Esophagus squamous epithelium (tissue), 5 donors: ENCODE data around the gene CCL20. TPM values are rescaled to one million over a fixed set of nuclear protein-coding genes. Genes with fewer than 3 reads are reported as not detected.

Experiments
- DNase-seq: peaks from one replicate; lab custom pipeline; 2025; lab: John Stamatoyannopoulos, UW
- H3K27ac ChIP-seq, 4 donors: fragments of 200-600 bp; sonication (generic); one replicate each; pipeline ENCODE4 v1.5.1; 2016 to 2019; ENCODE audit warnings: mild to moderate bottlenecking in 1 of 4
- H3K27me3 ChIP-seq, 4 donors: fragments of 200-600 bp; sonication (generic); 1 replicate in 3 of 4; 2 replicates in 1 of 4; pipeline versions ENCODE4 v1.5.1 to v1.6.0; 2017 to 2021; ENCODE audit warnings: antibody characterized with exemption in 1 of 4
- H3K36me3 ChIP-seq, 3 donors: fragments of 200-600 bp; sonication (generic); one replicate each; pipeline ENCODE4 v1.5.1; 2016 to 2019
- H3K4me1 ChIP-seq, 3 donors: fragments of 200-600 bp; sonication (generic); one replicate each; pipeline ENCODE4 v1.5.1; 2017 to 2019
- H3K4me3 ChIP-seq, 4 donors: fragments of 200-600 bp; sonication (generic); 1 replicate in 3 of 4; 2 replicates in 1 of 4; pipeline ENCODE4 v1.5.1; 2016 to 2019; ENCODE audit warnings: mild to moderate bottlenecking in 2 of 4, moderate library complexity in 1 of 4
- H3K9me3 ChIP-seq, 3 donors: fragments of 200-600 bp; sonication (generic); one replicate each; pipeline ENCODE4 v1.5.1; 2016 to 2019
- CTCF ChIP-seq, 6 experiments: fragments of 450-650 bp in 4 of 6; fragments of 200-600 bp in 2 of 6; sonication (generic) in 2 of 6; IDR thresholded peaks; one replicate each; pipeline ENCODE4 v1.5.1; 2016 to 2019; ENCODE audit warnings: antibody characterized with exemption in 6 of 6, mild to moderate bottlenecking in 4 of 6, moderate library complexity in 4 of 6
- POLR2A ChIP-seq, 4 donors: fragments of 450-650 bp; IDR thresholded peaks; one replicate each; pipeline ENCODE4 v1.6.1; 2017; ENCODE audit warnings: antibody characterized with exemption in 4 of 4, mild to moderate bottlenecking in 4 of 4, moderate library complexity in 3 of 4
- whole genome bisulfite sequencing, 2 donors: methylation state at CpG; one replicate each; pipeline ENCODE4 v1.1.5; 2018; 5-methylcytosine and 5-hydroxymethylcytosine counted together
- intact Hi-C: fragments of 100-400 bp; cut with DNase I; formaldehyde crosslinking; loops from one replicate; pipeline ENCODE4 v1.15.0; 2022
- total RNA-seq, 4 donors: library from RNA; depleted of rRNA; stranded (reverse); fragments of >200 nt; gene quantifications; one replicate each; pipeline ENCODE4 v1.1.0, GENCODE V29; 2016
- donor health status: DM: yes; HTN: yes; CAD: no.

The CCL20 gene
- 10 to 100 TPM in 2 of 4 donors, 1 to 10 TPM in 2; 1.9 to 57.2 (median 8.5) TPM for total RNA-seq

GRCh38 chr2:227813562-227814353 is at the start of gene CCL20:
CCL20 (plus strand) TSS chr2:227813842; CDS start chr2:227813912, 70 bp downstream.
- 54 to 72% methylated on average over 9 of the region's 9 CpGs for WGBS, 2 donors
- no peak within 1 kb of the TSS for H3K27ac ChIP-seq
- H3K27me3 ChIP-seq, result no peaks in the 10 kb centered on the region
- H3K4me1 ChIP-seq, result peaks cover 7 to 42% (median 18%) of the 10 kb centered on the region in 3 donors
- TF ChIP-seq POLR2A (IDR thresholded peaks at IDR 0.05) (no peak), CTCF (IDR thresholded peaks at IDR 0.05) (peak in 1 of 6 experiments; percentile 16)
- no peak within 1 kb of the TSS for H3K4me3 ChIP-seq
- intact Hi-C loops, result no loop called here
- no peaks in the 10 kb centered on the region for H3K36me3 ChIP-seq
- H3K9me3 ChIP-seq, result no peaks in the 10 kb centered on the region
- no peak for DNase-seq

- intact Hi-C loops, result loop anchor here (5.0 to 10.0 kb wide), 3 partner anchors 99 to 361 kb away; no protein-coding TSS in a partner anchor
- Histone ChIP-seq H3K36me3 (no peaks in the 10 kb centered on the region), H3K27me3 (no peaks in the 10 kb centered on the region), H3K4me3 (no peak overlapping the region), H3K27ac (no peak overlapping the region), H3K9me3 (no peaks in the 10 kb centered on the region), H3K4me1 (peaks cover 0 to 9% (median 4%) of the 10 kb centered on the region in 3 donors)
- no peak for DNase-seq
- TF ChIP-seq CTCF (IDR thresholded peaks at IDR 0.05), result no peak
- no peak for TF ChIP-seq POLR2A (IDR thresholded peaks at IDR 0.05)
- WGBS, 2 donors, result 66 to 67% methylated on average over 4 of the region's 4 CpGs
Measured at GRCh38 chr2:227765788-227766372, 47.8 kb upstream of the CCL20 start.

GRCh38 chr2:227766373-227766883 is 47.2 kb upstream of the CCL20 start:
- 28 to 29% methylated on average over 11 of the region's 11 CpGs for WGBS, 2 donors
- DNase-seq, result no peak
- Histone ChIP-seq H3K4me1 (peaks cover 0 to 9% (median 4%) of the 10 kb centered on the region in 3 donors), H3K36me3 (no peaks in the 10 kb centered on the region), H3K4me3 (no peak overlapping the region), H3K9me3 (no peaks in the 10 kb centered on the region), H3K27ac (no peak overlapping the region), H3K27me3 (no peaks in the 10 kb centered on the region)
- TF ChIP-seq CTCF (IDR thresholded peaks at IDR 0.05) (peak; percentile 73 to 91 (median 84)), POLR2A (IDR thresholded peaks at IDR 0.05) (no peak)
- intact Hi-C loops, result loop anchor here (5.0 to 10.0 kb wide), 3 partner anchors 98 to 362 kb away; no protein-coding TSS in a partner anchor

- intact Hi-C loops, result loop anchor here (5.0 to 10.0 kb wide), 3 partner anchors 97 to 363 kb away; no protein-coding TSS in a partner anchor
- no peak for TF ChIP-seq CTCF (IDR thresholded peaks at IDR 0.05)
- TF ChIP-seq POLR2A (IDR thresholded peaks at IDR 0.05), result no peak
- Histone ChIP-seq H3K4me3 (no peak overlapping the region), H3K36me3 (no peaks in the 10 kb centered on the region), H3K9me3 (no peaks in the 10 kb centered on the region), H3K4me1 (peaks cover 0 to 9% (median 4%) of the 10 kb centered on the region in 3 donors), H3K27ac (no peak overlapping the region), H3K27me3 (no peaks in the 10 kb centered on the region)
- 82 to 88% methylated on average over 16 to 17 of the region's 22 CpGs for WGBS, 2 donors
- no peak for DNase-seq
Measured at GRCh38 chr2:227767830-227768229, 45.8 kb upstream of the CCL20 start.
